HG03565 (cell line): Measurements from ENCODE around the gene GTF2A2.
"Not testable (repeated sequence)": the region's sequence is repeated elsewhere in the genome, so short reads cannot be mapped to it uniquely, and the experiment has no call there.

Experiments used
- ATAC-seq: cut with Tn5 transposase; IDR thresholded peaks from one replicate; pipeline ENCODE4 v1.9.1; 2021; ENCODE audit warnings: mild to moderate bottlenecking, moderate library complexity; ENCODE audit not compliant: unreplicated experiment

GTF2A2 gene, protein sequence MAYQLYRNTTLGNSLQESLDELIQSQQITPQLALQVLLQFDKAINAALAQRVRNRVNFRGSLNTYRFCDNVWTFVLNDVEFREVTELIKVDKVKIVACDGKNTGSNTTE

DNA sequence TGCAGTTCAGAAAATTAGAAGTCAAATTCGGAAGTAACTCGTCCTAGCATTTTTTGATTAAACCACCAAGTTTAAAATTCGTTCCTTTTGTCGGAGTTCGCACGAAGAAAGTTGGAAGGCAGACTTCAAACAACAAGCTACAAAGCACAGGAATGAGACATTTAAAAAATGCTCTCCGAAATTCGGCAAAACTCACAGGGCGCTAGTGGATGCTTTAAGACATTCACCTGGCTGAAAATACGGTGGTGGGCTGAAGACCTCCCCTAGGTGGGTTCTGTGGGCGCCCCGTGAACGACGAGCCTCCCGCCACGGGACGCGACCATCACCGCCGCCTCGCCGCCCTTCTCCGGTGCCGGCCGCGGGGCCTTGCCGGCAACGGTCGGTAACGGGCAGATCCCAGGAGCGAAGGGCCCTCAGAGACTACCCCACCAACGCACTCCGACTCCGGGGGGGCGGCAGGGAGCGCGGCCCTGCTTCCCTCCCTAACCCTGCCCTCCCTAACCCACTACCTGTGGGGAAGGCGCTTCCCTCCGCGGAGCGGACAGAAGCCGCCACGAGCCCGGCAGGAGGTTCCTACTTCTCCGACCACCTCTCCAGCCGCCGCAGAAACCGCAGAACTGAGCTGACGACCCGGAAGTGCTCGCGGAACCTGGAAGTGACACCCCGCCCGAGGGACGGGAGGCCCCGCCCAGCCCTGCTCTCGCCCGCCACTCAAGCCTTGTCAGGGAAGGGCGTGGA lies at the start of gene GTF2A2:
TSS of gene GTF2A2 (minus strand) at position 619 of the 738 bp plus-strand sequence. CDS start 5,238 bp downstream, outside the sequence.
- ATAC-seq: peak; percentile 95

DNA sequence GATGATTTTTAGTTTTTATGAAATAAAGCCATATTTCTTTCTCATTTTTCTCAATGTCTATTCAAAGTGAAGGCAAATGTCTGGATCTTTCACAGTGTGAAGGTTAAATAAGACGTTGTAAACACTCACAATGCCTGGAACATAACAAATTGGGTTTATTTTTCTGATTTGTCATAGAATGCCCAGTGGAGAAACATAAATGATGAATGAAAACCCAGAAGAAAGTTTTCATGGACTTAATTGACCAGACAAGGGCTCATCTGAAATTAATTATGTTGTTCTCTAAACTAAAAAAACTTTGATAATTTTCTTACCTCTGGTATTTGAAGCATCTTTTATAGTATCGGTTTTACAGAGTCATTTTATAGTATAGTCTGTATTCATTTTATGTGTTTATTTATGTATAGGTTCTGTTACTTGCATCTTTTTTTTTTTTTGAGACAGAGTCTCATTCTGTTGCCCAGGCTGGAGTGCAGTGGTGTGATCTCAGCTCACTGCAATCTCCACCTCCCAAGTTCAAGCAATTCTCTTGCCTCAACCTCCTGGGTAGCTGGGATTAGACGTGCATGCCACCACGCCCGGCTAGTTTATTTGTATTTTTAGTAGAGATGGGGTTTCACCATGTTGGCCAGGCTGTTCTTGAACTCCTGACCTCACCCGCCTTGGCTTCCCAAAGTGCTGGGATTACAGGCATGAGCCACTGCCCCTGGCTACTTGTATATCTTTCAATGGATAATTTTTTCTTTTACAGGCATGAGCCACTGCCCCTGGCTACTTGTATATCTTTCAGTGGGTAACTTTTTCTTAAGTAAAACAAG lies 46.9 kb upstream of the GTF2A2 start:
- no peak for ATAC-seq

- no peak for ATAC-seq
Observed at GRCh38 chr15:59702351-59702750, 45.0 kb upstream of the GTF2A2 start.

- no peak for ATAC-seq
Observed at GRCh38 chr15:59701880-59702279, 44.6 kb upstream of the GTF2A2 start.

- ATAC-seq: no peak
Observed at GRCh38 chr15:59699810-59700431, 42.6 kb upstream of the GTF2A2 start.

GRCh38 chr15:59698065-59698464 lies 40.8 kb upstream of the GTF2A2 start:
- not testable (repeated sequence) for ATAC-seq

DNA sequence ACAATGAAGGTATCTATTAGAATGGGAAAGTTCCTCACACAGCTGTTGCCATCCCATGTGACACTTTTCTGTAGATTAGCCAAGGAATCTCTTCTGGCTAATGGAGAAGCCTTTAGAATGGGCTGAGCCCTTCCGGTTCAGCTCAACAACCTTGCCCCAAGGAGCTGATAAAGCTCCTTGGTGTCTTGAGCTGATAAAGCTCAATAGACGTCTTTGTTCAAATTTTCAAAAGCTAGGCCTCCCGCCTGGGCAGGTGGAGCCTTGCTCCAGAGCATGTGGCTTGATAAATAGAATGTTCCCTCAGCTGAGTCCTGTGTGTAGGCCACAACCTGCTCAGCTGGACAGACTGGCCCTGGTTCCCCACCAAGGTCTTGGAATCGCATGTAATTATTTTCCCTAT lies 39.0 kb upstream of the GTF2A2 start:
- no peak for ATAC-seq

DNA sequence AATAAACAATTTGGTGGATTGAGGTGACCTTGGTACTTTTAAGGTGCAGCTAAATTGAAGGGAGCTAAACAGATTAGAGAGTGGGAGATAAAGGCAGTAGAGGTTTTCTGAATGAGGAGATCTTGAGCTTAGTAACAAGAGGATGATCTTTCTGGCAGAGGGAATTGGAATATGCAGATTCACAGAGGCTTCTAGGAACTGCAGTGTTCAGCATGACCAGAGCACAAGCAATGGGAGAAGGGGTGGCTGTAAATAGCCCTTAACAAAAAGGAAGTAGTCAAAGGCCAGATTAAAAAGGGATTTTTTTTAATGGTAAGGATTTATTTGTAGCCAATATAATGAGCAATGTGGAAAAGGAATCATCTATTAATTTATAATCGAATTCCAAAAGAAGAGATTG lies 37.5 kb upstream of the GTF2A2 start:
- ATAC-seq: no peak

DNA sequence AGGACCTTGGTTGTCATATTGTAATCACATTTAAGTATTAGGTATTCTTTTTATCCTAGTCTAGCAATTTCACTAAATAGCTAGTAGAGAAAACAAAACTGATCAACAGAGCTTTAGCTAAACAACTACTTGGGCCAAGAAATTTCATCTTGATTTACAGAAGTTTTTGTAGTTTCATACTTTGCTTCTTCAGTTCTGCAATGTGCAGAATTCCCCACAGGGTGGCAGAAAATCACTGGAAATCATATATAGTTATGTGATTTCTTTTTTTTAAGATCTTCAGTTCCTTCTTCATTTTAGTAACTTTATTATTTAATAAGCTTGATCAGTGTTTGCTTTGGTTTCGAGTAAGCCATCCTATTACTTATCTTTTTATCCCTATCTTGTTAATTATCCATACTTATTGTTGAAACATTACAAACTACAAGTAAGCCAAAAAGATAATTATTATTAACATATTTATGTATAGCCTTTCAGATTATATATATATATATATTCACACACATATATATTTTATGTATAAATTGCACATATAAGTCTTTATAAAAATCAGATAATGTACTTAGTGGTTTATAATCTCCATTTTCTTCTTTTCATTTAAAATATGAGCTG lies 34.0 kb upstream of the GTF2A2 start:
- ATAC-seq: no peak

DNA sequence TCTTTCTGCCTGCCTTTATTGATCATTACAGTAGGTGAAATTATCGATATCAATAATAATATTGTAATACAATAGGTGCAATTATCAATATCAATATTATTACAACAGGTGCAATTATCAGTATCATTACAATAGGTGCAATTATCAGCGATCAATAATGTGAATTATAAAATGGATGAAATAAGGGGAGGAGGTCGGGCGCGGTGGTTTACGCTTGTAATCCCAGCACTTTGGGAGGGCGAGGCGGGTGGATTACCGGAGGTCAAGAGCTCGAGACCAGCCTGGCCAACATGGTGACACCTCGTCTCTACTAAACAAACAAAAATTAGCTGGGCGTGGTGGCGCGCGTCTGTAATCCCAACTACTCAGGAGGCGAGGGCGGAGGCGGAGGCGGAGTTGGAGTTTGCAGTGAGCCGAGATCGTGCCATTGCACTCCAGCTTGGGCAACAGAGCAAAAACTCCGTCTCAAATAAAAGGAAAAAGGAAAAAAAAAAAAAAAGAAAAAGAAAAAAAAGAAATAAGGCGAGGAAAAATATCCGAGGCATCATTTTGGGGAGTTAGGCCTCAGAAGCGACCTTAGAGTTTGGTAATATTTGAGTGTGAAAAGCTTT lies 32.4 kb upstream of the GTF2A2 start:
- no peak for ATAC-seq

DNA sequence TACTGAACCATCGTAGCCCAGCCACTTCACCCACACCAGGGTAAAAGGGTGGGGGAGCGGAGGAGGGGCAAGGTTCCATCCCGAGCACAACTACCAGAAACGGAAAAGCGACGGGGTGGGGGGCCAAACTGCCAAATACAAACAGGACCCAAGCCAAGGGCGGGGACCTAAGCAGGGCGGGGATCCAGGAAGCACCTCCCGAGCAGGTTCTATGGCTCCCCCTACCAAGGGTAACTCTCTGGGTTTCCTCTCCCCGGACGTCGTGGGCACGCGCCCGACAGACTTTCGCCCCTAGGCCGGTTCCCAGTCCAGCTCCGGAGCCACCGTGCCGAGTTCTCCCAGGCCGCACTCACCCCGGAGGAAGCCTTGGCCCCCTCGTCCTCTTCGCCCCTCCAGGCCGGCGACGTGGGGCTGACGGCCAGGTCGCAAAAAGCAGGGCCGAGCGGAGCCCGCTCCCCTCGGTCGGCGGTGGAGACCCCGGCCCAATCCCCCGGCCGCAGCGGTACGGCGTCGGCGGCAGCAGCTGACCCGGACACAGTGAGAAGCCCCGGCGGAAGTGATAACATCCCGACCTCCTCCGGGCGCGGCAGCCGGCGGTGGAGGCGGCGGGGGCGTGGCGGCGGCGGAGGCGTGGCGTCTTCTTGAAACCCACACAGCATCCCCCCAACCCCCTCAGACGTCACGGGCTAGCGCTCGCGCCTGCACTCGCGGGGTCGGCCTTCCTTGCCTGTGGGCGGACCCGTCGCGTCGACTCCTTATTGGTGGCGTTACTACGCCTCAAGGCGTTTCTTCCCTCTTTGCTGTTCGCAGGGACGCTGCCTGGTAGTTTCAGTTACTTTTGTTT lies 31.7 kb upstream of the GTF2A2 start, which contains the start of gene BNIP2:
TSS of gene BNIP2 (minus strand) at position 539 of the 844 bp plus-strand sequence. CDS start 6,863 bp downstream, outside the sequence.
- ATAC-seq: peak; percentile 73

DNA sequence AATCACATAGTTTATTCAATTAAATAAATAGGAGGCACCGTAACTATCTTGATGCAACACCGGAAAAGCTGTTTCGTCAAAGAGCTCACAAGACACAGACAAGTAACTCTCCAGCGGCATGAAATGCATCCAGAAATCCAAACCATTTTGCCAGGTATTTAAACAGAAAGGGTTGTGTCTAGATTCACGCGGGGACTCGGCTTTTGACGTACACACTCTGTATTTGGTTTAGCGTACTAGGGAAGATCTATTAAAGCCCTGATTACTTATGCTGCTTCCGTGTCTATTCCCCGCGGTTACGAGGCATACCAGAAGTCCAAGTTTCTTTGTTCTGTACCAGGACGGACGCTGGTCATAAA lies 31.1 kb upstream of the GTF2A2 start:
- no peak for ATAC-seq

DNA sequence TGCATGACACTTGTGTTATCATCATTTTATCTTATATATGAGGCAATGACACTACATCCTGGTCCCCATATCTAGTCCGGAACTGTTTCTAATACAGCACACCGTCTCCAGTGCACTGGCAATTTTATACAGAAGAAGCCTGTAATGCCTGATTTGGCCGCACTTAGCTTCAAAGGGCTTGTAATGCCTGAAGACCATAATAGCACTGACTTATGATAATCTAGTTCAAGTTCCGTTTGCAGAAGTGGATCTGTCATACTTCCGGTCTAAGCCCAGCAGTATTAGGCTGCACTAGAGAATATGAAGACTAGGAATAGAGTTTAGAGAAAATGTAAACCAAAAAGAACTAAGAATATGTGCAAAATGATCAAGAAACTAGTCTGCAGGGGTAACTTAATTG lies 30.5 kb upstream of the GTF2A2 start:
- ATAC-seq: no peak

- no peak for ATAC-seq
Observed at GRCh38 chr15:59686389-59686788, 29.1 kb upstream of the GTF2A2 start.

DNA sequence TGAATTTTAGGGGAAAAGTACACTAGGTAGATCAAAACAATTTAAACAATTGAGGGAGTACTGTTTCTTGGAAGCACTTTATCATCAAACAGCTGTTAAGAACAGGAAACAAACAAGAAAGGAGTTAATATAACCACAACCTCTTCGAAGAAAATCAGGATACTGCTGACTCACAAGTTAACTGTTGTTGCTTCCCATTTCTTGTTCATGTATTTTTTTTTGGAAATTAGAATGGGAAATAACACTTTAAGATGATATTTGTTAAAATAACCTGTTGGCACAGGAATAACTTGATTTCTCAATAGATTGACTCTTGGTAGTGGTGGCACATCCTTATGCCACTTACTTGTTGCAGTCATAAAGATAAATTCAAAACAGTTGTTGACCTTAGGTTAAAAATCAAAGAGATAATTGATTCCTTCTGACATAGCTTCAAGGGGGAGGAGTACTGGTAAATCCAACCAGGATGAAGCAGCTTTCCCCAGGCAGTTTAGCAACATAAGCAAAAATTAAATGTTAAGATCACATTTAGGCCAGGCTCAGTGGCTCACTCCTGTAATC lies 28.5 kb upstream of the GTF2A2 start:
- ATAC-seq: no peak

DNA sequence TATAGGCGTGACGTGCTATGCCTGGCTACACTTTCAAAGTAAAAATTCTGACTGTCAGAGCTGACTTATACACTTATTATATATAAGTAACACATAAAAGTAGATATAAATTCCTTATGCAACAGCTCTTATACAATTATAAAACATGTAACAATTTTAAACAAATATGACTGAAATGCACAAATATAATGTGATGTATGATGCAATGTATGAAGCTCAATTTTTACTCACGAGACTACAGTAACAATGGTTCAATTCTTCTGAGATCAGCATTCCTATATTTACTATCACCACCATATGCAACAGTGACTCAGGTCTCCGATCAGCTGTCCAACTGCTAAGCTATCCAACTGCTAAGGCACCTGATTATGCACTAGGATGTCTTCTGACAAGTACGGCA lies 23.6 kb upstream of the GTF2A2 start:
- no peak for ATAC-seq

DNA sequence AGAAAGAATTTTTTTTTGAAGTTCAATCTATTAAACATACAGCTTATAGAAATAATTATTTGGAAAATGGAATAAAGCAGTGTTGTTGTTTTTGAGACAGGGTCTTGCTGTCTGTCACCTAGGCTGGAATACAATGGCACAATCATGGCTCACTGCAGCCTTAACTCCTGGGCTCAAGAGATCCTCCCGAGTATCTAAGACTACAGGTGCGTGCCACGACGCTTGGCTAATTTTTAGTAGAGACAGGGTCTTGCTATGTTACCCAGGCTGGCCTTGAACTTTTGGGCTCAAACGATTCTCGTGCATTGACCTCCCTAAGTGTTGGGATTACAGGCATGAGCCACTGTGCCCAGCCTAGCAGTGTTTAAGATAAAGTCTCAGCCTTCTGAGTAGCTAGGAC lies 23.0 kb upstream of the GTF2A2 start:
- ATAC-seq: no peak

DNA sequence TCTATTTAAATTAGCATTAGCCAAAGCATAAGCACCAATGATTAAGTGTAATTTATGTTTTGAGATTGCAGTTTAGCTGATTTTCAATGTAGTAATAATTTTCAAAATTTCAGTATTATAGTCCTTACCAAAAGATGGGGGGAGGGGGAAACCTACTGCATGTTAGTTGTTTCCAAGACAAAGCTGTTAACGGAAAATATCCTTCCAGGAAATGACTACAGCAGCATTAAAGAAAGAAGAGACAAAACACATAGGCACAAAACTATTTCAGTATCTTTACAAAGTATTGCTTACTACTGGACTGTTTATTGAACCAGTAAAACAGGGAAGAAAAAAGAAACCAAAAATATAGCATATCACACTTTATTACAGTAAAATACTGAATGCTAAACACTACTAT lies 21.3 kb upstream of the GTF2A2 start:
- no peak for ATAC-seq

DNA sequence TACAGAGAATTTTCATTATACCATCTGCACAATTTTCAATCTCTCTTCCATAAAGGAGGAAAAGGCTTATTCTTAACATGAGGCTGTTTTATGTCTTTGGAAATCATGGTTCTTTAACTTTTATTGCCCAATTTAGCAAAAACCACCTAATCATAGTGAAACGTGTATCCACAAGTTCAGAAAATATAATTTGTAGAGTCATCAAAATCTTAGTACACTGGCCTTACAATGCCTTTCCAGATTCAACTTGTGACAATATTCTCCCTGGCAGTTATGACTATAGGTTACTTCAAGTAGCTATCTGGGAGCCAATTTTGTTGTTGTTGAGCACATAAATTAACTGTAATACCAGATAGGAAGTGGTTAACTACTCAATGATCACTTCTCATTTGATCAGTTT lies 20.9 kb upstream of the GTF2A2 start:
- ATAC-seq: no peak
